Uterus (tissue), 2 donors: Measurements from ENCODE around the gene NECTIN1.

Experiments
- CTCF ChIP-seq, 4 experiments: fragments of 200-600 bp in 2 of 4; fragments of 450-650 bp in 2 of 4; sonication (generic) in 2 of 4; IDR thresholded peaks; one replicate each; pipeline ENCODE4 v1.5.1; 2016 to 2019; ENCODE audit warnings: antibody characterized with exemption in 4 of 4, mild to moderate bottlenecking in 2 of 4, moderate library complexity in 1 of 4
- POLR2A ChIP-seq, 2 donors: fragments of 450-650 bp; IDR thresholded peaks; one replicate each; pipeline ENCODE4 v1.6.1; 2016; ENCODE audit warnings: antibody characterized with exemption in 2 of 2, mild to moderate bottlenecking in 1 of 2, moderate library complexity in 1 of 2

DNA sequence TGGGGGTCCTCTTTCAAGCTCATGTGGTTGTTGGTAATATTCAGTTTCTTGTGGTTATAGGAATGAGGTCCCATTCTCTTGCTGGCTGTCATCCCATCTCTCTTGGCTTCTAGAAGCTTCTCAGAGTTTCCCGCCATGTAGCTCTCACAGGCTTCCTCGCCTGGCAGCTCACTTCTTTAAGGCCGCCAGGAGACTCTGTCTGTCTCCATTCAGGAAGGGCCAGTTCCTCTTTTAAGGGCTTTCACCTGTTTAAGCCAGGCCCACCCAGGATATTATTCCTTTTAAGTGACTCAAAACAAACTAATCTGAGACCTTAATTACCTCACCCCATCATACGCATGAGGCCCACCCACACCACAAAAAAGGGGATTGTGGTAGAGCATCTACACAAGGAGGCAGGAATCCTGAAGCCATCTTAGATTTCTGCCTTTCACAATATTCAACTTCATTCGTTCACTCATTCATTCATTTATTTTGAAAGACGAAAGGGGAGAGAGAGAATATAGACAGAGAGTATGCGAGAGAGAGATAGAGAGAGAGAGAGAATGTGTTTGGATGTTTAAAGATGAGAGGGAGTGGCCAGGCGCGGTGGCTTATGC is 42.3 kb upstream of the NECTIN1 start:
- TF ChIP-seq CTCF (IDR thresholded peaks at IDR 0.05) (no peak), POLR2A (IDR thresholded peaks at IDR 0.05) (no peak)
